Spleen (tissue), 7 donors: Measurements from ENCODE around the gene TSBP1.

ENCODE experiments used
- CTCF ChIP-seq, 11 experiments: fragments of 200-600 bp in 7 of 11; fragments of 450-650 bp in 4 of 11; sonication (generic) in 4 of 11; IDR thresholded peaks in 8 of 11; conservative IDR thresholded peaks in 3 of 11; 1 replicate in 7 of 11; 2 replicates in 4 of 11; pipeline versions ENCODE4 v1.4.0 to v1.8.0; 2016 to 2021; ENCODE audit warnings: antibody characterized with exemption in 11 of 11, inconsistent platforms in 4 of 11, mild to moderate bottlenecking in 1 of 11
- POLR2A ChIP-seq, 3 donors: fragments of 450-650 bp; IDR thresholded peaks; one replicate each; pipeline ENCODE4 v1.5.1; 2017; ENCODE audit warnings: antibody characterized with exemption in 3 of 3, mild to moderate bottlenecking in 1 of 3
- POLR2AphosphoS5 ChIP-seq, 3 donors: sonication (generic); formaldehyde crosslinking; IDR thresholded peaks; one replicate each; pipeline ENCODE4 v1.5.1; 2017; ENCODE audit warnings: antibody characterized with exemption in 3 of 3
- donor health status: DM: no; HTN: no; CAD: no; lungs with moderate emphysema.
- donor health status: DM: no; HTN: no; CAD: no.
- donor health status: DM: no; HTN: no; CAD: no.

GRCh38 chr6:32252331-32253009, 119.2 kb downstream of the TSBP1 start:
- TF ChIP-seq CTCF (IDR thresholded peaks at IDR 0.05 in 8 of 11, conservative IDR thresholded peaks at IDR 0.05 in 3 of 11), result no peak
- TF ChIP-seq POLR2AphosphoS5 (IDR thresholded peaks at IDR 0.05), result no peak
- TF ChIP-seq POLR2A (IDR thresholded peaks at IDR 0.05), result no peak
